Sigmoid colon (tissue), 4 donors: ENCODE data around the gene DNAJC15.

Experiments used
- CTCF ChIP-seq, 4 experiments: fragments of 450-650 bp in 3 of 4; fragments of 200-600 bp in 1 of 4; IDR thresholded peaks; one replicate each; pipeline ENCODE4 v1.5.1; 2016 to 2019; ENCODE audit warnings: antibody characterized with exemption in 4 of 4, mild to moderate bottlenecking in 3 of 4, moderate library complexity in 2 of 4
- EP300 ChIP-seq, 4 donors: sonication (generic); formaldehyde crosslinking; IDR thresholded peaks; one replicate each; pipeline ENCODE4 v1.6.1; 2017; ENCODE audit warnings: antibody characterized with exemption in 4 of 4
- POLR2A ChIP-seq, 2 donors: fragments of 450-650 bp; IDR thresholded peaks; one replicate each; pipeline ENCODE4 v1.6.1; 2016; ENCODE audit warnings: antibody characterized with exemption in 2 of 2, mild to moderate bottlenecking in 2 of 2, moderate library complexity in 2 of 2
- POLR2AphosphoS5 ChIP-seq, 4 donors: sonication (generic); formaldehyde crosslinking; IDR thresholded peaks; one replicate each; pipeline ENCODE4 v1.6.1; 2017; ENCODE audit warnings: antibody characterized with exemption in 4 of 4

GRCh38 chr13:43036351-43037250 lies 13.2 kb downstream of the DNAJC15 start:
- no peak for TF ChIP-seq POLR2A (IDR thresholded peaks at IDR 0.05)
- TF ChIP-seq POLR2AphosphoS5 (IDR thresholded peaks at IDR 0.05) = no peak
- no peak for TF ChIP-seq CTCF (IDR thresholded peaks at IDR 0.05)
- no peak for TF ChIP-seq EP300 (IDR thresholded peaks at IDR 0.05)
